Aorta (tissue), 5 donors: Measurements from ENCODE around the gene MTRR. TPM values are rescaled to one million over a fixed set of nuclear protein-coding genes. Genes with fewer than 3 reads are reported as not detected.

Source experiments
- ATAC-seq: fragments of 200-7000 bp; cut with Tn5 transposase; one replicate; pipeline ENCODE4 v1.9.1; 2022; ENCODE audit warnings: moderate library complexity; ENCODE audit not compliant: low FRiP score
- DNase-seq, 2 donors: peaks; one replicate each; pipeline ENCODE4 v3.0.0-alpha.2; 2020
- H3K27ac ChIP-seq, 2 donors: one replicate each; pipeline ENCODE4 v1.5.1; 2013; ENCODE audit warnings: low read length in 2 of 2, mild to moderate bottlenecking in 2 of 2, moderate library complexity in 2 of 2, control low read depth in 1 of 2, inconsistent platforms in 1 of 2, low read depth in 1 of 2
- H3K27me3 ChIP-seq, 2 donors: one replicate each; pipeline ENCODE4 v1.6.1; 2013; ENCODE audit warnings: control low read depth in 1 of 2, low read length in 1 of 2, mild to moderate bottlenecking in 1 of 2, moderate library complexity in 1 of 2; ENCODE audit not compliant: insufficient read depth in 2 of 2, control insufficient read depth in 1 of 2
- H3K36me3 ChIP-seq, 2 donors: one replicate each; pipeline ENCODE4 v1.6.1; 2013; ENCODE audit warnings: control low read depth in 1 of 2, low read length in 1 of 2, mild to moderate bottlenecking in 1 of 2; ENCODE audit not compliant: insufficient read depth in 2 of 2, control insufficient read depth in 1 of 2
- H3K4me1 ChIP-seq, 2 donors: one replicate each; pipeline ENCODE4 v1.6.1; 2013; ENCODE audit warnings: low read length in 2 of 2, control low read depth in 1 of 2, mild to moderate bottlenecking in 1 of 2, moderate library complexity in 1 of 2; ENCODE audit not compliant: insufficient read depth in 2 of 2, control insufficient read depth in 1 of 2
- H3K4me3 ChIP-seq, 2 donors: one replicate each; pipeline ENCODE4 v1.5.1; 2013; ENCODE audit warnings: low read length in 2 of 2, control low read depth in 1 of 2, mild to moderate bottlenecking in 1 of 2
- H3K9me3 ChIP-seq: one replicate; pipeline ENCODE4 v1.6.1; 2013; ENCODE audit warnings: mild to moderate bottlenecking, low read length; ENCODE audit not compliant: control insufficient read depth
- WGBS, 2 donors: extraction: QIAGEN DNeasy Blood & Tissue Kit; methylation state at CpG; one replicate each; pipeline ENCODE4 v1.1.7; 2013; 5-methylcytosine and 5-hydroxymethylcytosine counted together
- intact Hi-C, 2 donors: fragments of 100-400 bp; cut with DNase I; formaldehyde crosslinking; loops; one replicate each; pipeline versions ENCODE4 v1.14.2 to v1.15.0; 2022
- polyA plus RNA-seq, 2 donors: library from polyadenylated mRNA; stranded (reverse); fragments of 200-250 nt; gene quantifications; one replicate each; pipeline ENCODE4 v1.2.3, GENCODE V29; 2013
- total RNA-seq, 2 donors: library from RNA; stranded (reverse); fragmentation: NEBNext Ultra II Directional; extraction: Animal tissue kit (Norgen Biotek cat#: 25700); gene quantifications; one replicate each; pipeline ENCODE4 v1.2.1, GENCODE V29; 2021
- donor health status: healthy with polysubstance abuse.
- donor health status: Bipolar disorder and iron deficiency.
- donor health status: DM: no; HTN: no; CAD: no.
- donor health status: DM: no; HTN: no; CAD: no.
- donor health status: DM: yes; HTN: yes; CAD: no.

The MTRR gene
- total and polyA plus RNA-seq, 4 donors, result 16.2 to 45.5 (median 29.4) TPM

DNA sequence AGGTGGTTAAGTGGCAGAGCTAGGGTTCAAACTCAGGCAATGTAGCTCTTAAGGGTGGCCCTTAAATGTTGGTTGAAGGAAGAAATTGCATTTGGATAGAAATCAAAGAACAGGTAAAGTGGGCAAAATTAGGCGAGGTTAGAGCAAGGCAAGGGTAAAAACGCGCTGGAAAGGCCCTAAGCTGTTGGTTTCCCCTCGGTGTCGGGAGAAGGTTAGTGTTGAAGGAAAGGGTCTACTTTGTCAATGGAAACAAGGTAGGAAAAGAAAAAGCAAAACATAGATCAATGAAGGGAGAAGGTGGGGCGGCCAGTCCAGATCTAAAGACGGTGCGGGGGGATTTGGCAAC lies 548 bp upstream of the MTRR start:
- Histone ChIP-seq H3K4me3 (peak overlapping the region; percentile 57 to 64), H3K4me1 (no peaks in the 10 kb centered on the region), H3K36me3 (no peaks in the 10 kb centered on the region), H3K27me3 (no peaks in the 10 kb centered on the region), H3K9me3 (no peaks in the 10 kb centered on the region), H3K27ac (peak overlapping the region in 1 of 2 donors; percentile 0)
- 0% methylated on average over 8 of the region's 8 CpGs for WGBS, 2 donors
- ATAC-seq, result no peak
- DNase-seq, result no peak
- intact Hi-C loops, result no loop called here

DNA sequence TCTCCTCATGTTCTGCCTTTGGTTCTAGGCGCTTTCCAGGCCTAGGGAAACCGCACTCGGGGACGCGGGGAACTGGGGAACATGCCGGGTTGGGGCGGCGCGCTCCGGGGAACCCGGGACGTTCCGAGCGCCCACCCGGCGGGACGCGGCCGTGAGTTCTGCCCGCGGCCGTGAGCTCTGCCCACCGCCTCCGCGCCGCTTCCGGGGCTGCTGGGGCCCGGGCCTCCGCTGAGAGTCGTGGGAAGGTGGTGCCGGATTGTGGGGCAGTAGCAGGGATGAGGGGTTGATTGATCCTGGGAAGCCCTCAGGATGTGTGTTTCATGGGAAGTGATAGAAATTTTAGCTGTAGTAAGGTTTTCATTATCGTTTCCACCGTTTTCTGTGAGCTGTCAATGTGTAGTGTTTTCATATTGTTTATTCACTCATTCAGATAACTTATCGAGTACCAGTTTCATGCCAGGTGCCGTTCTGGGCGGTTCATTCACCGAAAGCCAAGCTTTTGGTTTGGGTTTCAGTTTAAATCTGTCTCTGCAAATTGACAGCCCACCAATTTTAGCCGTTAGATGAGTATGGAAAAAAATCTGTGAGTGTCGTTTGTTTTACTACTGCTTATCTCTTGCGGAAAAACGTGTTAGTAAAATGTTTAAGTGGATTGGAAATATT lies 657 bp downstream of the MTRR start:
- intact Hi-C loops, result no loop called here
- no peaks in the 10 kb centered on the region for H3K9me3 ChIP-seq
- H3K27ac ChIP-seq, result peak overlapping the region in 1 of 2 donors; percentile 23
- ATAC-seq, result peak; percentile 49
- peak overlapping the region; percentile 57 to 64 for H3K4me3 ChIP-seq
- no peak for DNase-seq
- H3K4me1 ChIP-seq, result no peaks in the 10 kb centered on the region
- no peaks in the 10 kb centered on the region for H3K27me3 ChIP-seq
- WGBS, 2 donors, result 1% methylated on average over 41 of the region's 41 CpGs
- no peaks in the 10 kb centered on the region for H3K36me3 ChIP-seq

DNA sequence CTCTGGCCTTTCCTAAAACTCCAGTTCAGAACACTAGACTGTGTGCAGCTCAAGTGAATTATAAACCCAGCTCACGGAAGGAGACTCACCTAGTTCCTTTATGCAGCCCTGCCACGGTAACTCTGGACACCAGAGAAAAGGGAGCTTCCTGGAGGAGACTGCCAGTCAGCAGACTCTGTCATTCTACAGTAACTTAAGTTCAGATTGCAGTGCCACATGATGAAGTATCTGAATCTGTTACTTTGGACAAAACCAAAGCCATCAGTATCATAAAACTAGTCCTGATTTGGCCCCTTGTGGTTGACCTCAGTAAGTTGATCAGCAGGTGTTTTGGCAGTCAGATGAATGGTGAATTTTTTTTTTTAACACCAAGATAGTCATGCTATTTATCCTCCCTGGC lies 2.7 kb downstream of the MTRR start:
- Histone ChIP-seq H3K4me3 (no peak overlapping the region), H3K9me3 (no peaks in the 10 kb centered on the region), H3K36me3 (peaks cover 0 to 2% of the 10 kb centered on the region in 2 donors), H3K4me1 (no peaks in the 10 kb centered on the region), H3K27me3 (no peaks in the 10 kb centered on the region), H3K27ac (no peak overlapping the region)
- intact Hi-C loops, result no loop called here
- DNase-seq, result no peak
- no peak for ATAC-seq
- WGBS, 2 donors, result 84 to 90% methylated on average over 2 of the region's 2 CpGs

DNA sequence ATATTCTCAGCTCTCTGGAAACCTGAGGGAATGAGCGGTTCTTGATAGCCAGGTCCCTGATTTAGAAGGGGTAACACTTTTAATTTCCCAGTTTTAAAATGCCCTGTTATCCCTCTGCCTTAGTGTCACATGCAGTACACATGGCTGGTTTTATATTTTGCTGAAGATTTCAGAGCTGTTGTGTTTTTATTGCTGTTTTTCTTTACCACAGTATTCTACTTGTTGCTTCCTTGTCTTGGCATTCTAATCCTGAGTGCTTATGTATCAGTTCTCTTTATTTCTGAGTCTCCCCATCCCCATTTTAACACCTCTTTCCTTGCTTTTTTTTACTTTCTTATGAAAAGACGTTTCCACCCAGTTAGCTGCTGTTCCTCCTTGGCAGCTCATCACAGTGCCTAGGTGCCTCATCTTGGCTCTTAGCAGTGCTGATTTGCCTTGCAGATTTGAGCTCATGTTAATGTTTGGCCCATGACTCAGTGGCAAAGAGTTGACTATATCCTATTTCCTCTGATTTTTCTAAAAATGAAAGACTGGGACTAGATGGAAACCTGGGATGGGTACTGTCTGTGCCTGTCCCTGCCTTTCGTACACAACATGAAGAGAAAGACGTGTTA lies 3.7 kb downstream of the MTRR start:
- Histone ChIP-seq H3K4me1 (no peaks in the 10 kb centered on the region), H3K9me3 (no peaks in the 10 kb centered on the region), H3K27ac (no peak overlapping the region), H3K36me3 (peaks cover 0 to 2% of the 10 kb centered on the region in 2 donors), H3K4me3 (no peak overlapping the region), H3K27me3 (no peaks in the 10 kb centered on the region)
- no peak for ATAC-seq
- 69 to 79% methylated on average over 4 of the region's 4 CpGs for WGBS, 2 donors
- no peak for DNase-seq
- intact Hi-C loops, result no loop called here

DNA sequence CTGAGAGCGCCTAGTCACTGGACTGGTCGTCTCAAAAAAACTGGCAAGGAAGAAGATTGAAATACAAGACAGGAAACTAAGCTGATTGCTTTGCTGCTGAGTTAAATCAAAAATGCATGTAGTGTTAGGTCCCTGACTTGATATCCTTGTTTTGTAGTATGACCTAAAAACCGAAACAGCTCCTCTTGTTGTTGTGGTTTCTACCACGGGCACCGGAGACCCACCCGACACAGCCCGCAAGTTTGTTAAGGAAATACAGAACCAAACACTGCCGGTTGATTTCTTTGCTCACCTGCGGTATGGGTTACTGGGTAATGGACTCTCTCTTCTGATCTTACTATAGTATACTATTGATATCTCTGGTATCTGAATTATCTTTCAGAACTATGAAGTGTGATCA lies 4.3 kb downstream of the MTRR start:
- no peaks in the 10 kb centered on the region for H3K4me1 ChIP-seq
- DNase-seq (no peak), ATAC-seq (no peak)
- 89 to 91% methylated on average over 9 of the region's 9 CpGs for WGBS, 2 donors
- no peak overlapping the region for H3K27ac ChIP-seq
- intact Hi-C loops, result no loop called here
- H3K27me3 ChIP-seq, result no peaks in the 10 kb centered on the region
- H3K36me3 ChIP-seq, result peaks cover under 1 to 2% of the 10 kb centered on the region in 2 donors
- no peak overlapping the region for H3K4me3 ChIP-seq
- no peaks in the 10 kb centered on the region for H3K9me3 ChIP-seq

DNA sequence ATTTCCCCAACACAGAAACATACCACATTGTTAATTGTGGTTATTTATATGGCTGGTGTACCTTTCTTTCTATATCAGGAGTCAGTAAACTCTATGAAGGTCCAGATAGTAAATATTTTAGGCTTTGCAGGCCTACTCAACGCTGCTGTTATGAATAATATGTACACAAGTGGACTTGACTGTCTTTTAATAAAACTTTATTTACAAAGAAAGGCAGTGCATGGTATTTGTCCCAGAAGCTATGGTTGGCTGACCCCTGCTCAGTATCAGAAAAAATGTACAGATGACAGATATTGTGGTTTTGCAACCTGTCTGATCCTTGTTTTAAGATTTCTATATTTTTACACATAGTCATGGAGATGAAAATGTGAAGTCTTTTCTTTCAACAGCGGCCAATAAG lies 5.7 kb downstream of the MTRR start:
- ATAC-seq (no peak), DNase-seq (no peak)
- intact Hi-C loops, result no loop called here
- H3K27ac ChIP-seq, result no peak overlapping the region
- no peaks in the 10 kb centered on the region for H3K4me1 ChIP-seq
- no peaks in the 10 kb centered on the region for H3K9me3 ChIP-seq
- WGBS, 2 donors, result 98 to 99% methylated on average over 2 of the region's 2 CpGs
- H3K27me3 ChIP-seq, result no peaks in the 10 kb centered on the region
- peaks cover 3% of the 10 kb centered on the region in 2 donors for H3K36me3 ChIP-seq
- H3K4me3 ChIP-seq, result no peak overlapping the region

DNA sequence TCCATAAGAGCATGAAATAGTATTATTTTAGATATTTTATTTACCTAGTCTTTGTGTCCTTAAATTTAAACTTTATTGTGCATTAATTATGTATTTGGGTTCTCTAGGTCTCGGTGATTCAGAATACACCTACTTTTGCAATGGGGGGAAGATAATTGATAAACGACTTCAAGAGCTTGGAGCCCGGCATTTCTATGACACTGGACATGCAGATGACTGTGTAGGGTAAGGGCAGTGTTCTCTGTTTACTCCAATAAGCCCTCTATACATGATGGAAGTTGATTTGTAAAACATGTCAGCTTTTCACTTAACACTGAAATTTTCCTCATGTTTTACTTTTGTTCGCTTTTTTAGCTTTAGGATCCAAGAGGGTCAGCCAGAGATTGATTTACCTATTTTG lies 6.2 kb downstream of the MTRR start:
- no peak overlapping the region for H3K4me3 ChIP-seq
- H3K27ac ChIP-seq, result no peak overlapping the region
- H3K36me3 ChIP-seq, result peaks cover 3% of the 10 kb centered on the region in 2 donors
- no peak for DNase-seq
- WGBS, 2 donors, result 94 to 95% methylated on average over 4 of the region's 4 CpGs
- H3K27me3 ChIP-seq, result no peaks in the 10 kb centered on the region
- intact Hi-C loops, result no loop called here
- no peaks in the 10 kb centered on the region for H3K4me1 ChIP-seq
- no peaks in the 10 kb centered on the region for H3K9me3 ChIP-seq
- no peak for ATAC-seq

DNA sequence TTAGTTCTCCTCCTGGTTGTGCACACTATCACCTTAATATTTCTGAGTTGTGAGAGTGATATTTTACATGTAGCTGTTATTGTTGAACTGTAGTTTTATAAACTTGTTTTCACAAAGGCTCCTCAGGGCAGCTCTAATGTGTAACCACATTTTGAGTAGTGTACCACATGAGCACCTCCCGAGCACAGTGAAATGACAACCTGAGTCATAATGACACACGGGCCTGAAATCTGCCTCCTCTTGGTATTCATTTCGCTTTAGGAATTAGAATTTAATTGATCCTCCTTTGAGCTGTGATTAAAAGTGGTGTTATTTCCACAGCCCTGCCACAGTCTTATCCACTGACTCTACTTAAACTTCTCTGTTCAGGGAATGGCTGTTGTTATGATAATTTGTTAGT lies 7.9 kb downstream of the MTRR start:
- WGBS, 2 donors, result 85 to 90% methylated on average over 3 of the region's 3 CpGs
- H3K4me1 ChIP-seq, result no peaks in the 10 kb centered on the region
- H3K27ac ChIP-seq, result no peak overlapping the region
- DNase-seq (no peak), ATAC-seq (no peak)
- H3K36me3 ChIP-seq, result peaks cover 3 to 6% of the 10 kb centered on the region in 2 donors
- intact Hi-C loops, result no loop called here
- H3K4me3 ChIP-seq, result no peak overlapping the region
- no peaks in the 10 kb centered on the region for H3K27me3 ChIP-seq
- no peaks in the 10 kb centered on the region for H3K9me3 ChIP-seq

DNA sequence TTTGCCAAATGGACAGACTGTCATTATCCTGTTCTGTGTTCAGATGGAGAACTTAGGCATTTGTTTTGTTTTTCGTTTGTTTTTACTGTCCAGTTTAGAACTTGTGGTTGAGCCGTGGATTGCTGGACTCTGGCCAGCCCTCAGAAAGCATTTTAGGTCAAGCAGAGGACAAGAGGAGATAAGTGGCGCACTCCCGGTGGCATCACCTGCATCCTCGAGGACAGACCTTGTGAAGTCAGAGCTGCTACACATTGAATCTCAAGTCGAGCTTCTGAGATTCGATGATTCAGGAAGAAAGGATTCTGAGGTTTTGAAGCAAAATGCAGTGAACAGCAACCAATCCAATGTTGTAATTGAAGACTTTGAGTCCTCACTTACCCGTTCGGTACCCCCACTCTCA lies 8.9 kb downstream of the MTRR start:
- ATAC-seq (no peak), DNase-seq (no peak)
- Histone ChIP-seq H3K36me3 (peaks cover 3 to 6% of the 10 kb centered on the region in 2 donors), H3K27me3 (no peaks in the 10 kb centered on the region), H3K4me1 (no peaks in the 10 kb centered on the region), H3K9me3 (no peaks in the 10 kb centered on the region), H3K4me3 (no peak overlapping the region), H3K27ac (no peak overlapping the region)
- intact Hi-C loops, result no loop called here
- WGBS, 2 donors, result 79 to 82% methylated on average over 9 of the region's 9 CpGs
